Fibroblast of lung (primary cell): ENCODE data around the gene FAF2.

Experiments used
- EZH2 ChIP-seq: IDR thresholded peaks from 2 replicates; pipeline ENCODE4 v1.5.1; 2012; ENCODE audit warnings: low read length, control low read depth, mild to moderate bottlenecking; ENCODE audit errors: missing control alignments
- TF ChIP-seq, protein P1 (sequence below), 2 donors: IDR thresholded peaks in 1 of 2; conservative IDR thresholded peaks in 1 of 2; 1 replicate in 1 of 2; 2 replicates in 1 of 2; pipeline ENCODE4 v1.5.1; 2011 to 2012; ENCODE audit warnings: low read length in 2 of 2, control low read depth in 1 of 2, inconsistent platforms in 1 of 2, low read depth in 1 of 2, mild to moderate bottlenecking in 1 of 2

DNA sequence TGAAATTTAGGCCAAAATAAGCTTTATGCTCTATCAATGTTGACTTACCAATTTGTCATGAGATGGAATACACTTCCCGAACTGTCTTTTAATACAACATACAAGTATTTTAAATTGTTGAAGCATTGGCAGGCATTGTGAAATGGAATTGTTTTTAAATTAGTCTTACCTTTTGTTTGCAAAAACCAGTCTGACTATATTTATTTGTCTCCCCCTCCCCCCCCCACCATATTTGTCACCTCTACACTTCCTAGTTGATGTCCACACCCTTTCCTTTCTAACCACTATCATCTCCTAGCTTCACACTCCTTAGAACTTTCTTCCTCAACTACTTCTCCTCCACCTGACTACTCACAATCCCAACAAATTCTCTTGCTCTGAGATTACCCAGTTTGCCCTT is 40.9 kb downstream of the FAF2 start:
- no peak for TF ChIP-seq EZH2
- TF ChIP-seq, protein P1, sequence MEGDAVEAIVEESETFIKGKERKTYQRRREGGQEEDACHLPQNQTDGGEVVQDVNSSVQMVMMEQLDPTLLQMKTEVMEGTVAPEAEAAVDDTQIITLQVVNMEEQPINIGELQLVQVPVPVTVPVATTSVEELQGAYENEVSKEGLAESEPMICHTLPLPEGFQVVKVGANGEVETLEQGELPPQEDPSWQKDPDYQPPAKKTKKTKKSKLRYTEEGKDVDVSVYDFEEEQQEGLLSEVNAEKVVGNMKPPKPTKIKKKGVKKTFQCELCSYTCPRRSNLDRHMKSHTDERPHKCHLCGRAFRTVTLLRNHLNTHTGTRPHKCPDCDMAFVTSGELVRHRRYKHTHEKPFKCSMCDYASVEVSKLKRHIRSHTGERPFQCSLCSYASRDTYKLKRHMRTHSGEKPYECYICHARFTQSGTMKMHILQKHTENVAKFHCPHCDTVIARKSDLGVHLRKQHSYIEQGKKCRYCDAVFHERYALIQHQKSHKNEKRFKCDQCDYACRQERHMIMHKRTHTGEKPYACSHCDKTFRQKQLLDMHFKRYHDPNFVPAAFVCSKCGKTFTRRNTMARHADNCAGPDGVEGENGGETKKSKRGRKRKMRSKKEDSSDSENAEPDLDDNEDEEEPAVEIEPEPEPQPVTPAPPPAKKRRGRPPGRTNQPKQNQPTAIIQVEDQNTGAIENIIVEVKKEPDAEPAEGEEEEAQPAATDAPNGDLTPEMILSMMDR (conservative IDR thresholded peaks at IDR 0.05 in 1 of 2, IDR thresholded peaks at IDR 0.05 in 1 of 2; ENCODE audit: low read depth in 1 of 2, low read length in 2 of 2), result no peak
